PC-9 (cell line): ENCODE data around the gene PAQR6. TPM values are rescaled to one million over a fixed set of nuclear protein-coding genes. Genes with fewer than 3 reads are reported as not detected.

Source experiments
- BruUV-seq: library from RNA; stranded (reverse); fragments of 400-500 nt; replicated peaks from 2 replicates; lab custom pipeline; 2021; lab: Mats Ljungman, UMichigan
- CTCF ChIA-PET: fragments of 300-600 bp; sonication (Branson Sonifier 250); formaldehyde crosslinking; loops from one replicate; lab custom pipeline; 2022; ENCODE audit warnings: antibody characterized with exemption; lab: Charles Lee
- POLR2A ChIA-PET: fragments of 300-600 bp; sonication (Branson Sonifier 250); formaldehyde crosslinking; loops from one replicate; lab custom pipeline; 2022; ENCODE audit warnings: antibody characterized with exemption; ENCODE audit not compliant: unreplicated experiment; lab: Charles Lee
- DNase-seq, 2 experiments: peaks; one replicate each; pipeline versions ENCODE4 v3.0.0 to v3.0.0-alpha.2; 2015 to 2022; ENCODE audit warnings: mixed read lengths in 1 of 2
- H2AFZ ChIP-seq: fragments of 200-600 bp; sonication (generic); 2 replicates; pipeline ENCODE4 v1.8.1; 2017; ENCODE audit warnings: antibody characterized with exemption
- H3F3A ChIP-seq: fragments of 200-600 bp; sonication (generic); 2 replicates; pipeline ENCODE4 v1.8.1; 2017; ENCODE audit warnings: antibody characterized with exemption, mild to moderate bottlenecking, low read depth; ENCODE audit not compliant: insufficient read depth
- H3K27ac ChIP-seq: fragments of 200-600 bp; sonication (generic); 2 replicates; pipeline ENCODE4 v1.6.1; 2016; ENCODE audit warnings: mixed run types
- H3K27me3 ChIP-seq: fragments of 200-600 bp; sonication (generic); 2 replicates; pipeline ENCODE4 v1.6.1; 2016; ENCODE audit warnings: low read depth, mixed run types; ENCODE audit not compliant: insufficient read depth
- H3K36me3 ChIP-seq: fragments of 200-600 bp; sonication (generic); 2 replicates; pipeline ENCODE4 v1.6.1; 2016; ENCODE audit warnings: low read depth, mixed run types
- H3K4me1 ChIP-seq: fragments of 200-600 bp; sonication (generic); replicated peaks from 2 replicates; pipeline ENCODE4 v1.6.1; 2016; ENCODE audit warnings: mixed run types; ENCODE audit not compliant: insufficient read depth
- H3K4me2 ChIP-seq: fragments of 200-600 bp; sonication (generic); 2 replicates; pipeline ENCODE4 v1.6.1; 2017; ENCODE audit warnings: mixed run types
- H3K4me3 ChIP-seq: fragments of 200-600 bp; sonication (generic); 2 replicates; pipeline ENCODE4 v1.6.1; 2016; ENCODE audit warnings: mixed run types
- H3K79me2 ChIP-seq: fragments of 200-600 bp; sonication (generic); 2 replicates; pipeline ENCODE4 v1.6.1; 2017; ENCODE audit warnings: low read depth, mixed run types
- H3K9me2 ChIP-seq: fragments of 200-600 bp; sonication (generic); 2 replicates; pipeline ENCODE4 v1.8.1; 2017; ENCODE audit warnings: mild to moderate bottlenecking; ENCODE audit not compliant: insufficient read depth
- H3K9me3 ChIP-seq: fragments of 200-600 bp; sonication (generic); 2 replicates; pipeline ENCODE4 v1.8.1; 2016; ENCODE audit warnings: low read depth; ENCODE audit not compliant: insufficient read depth
- H4K20me1 ChIP-seq: fragments of 200-600 bp; sonication (generic); 2 replicates; pipeline ENCODE4 v1.8.1; 2017; ENCODE audit not compliant: insufficient read depth
- CTCF ChIP-seq: fragments of 200-600 bp; sonication (generic); conservative IDR thresholded peaks from 2 replicates; pipeline ENCODE4 v1.6.1; 2017; ENCODE audit warnings: mixed run types, antibody characterized with exemption, mild to moderate bottlenecking, moderate library complexity
- EZH2 ChIP-seq: fragments of 200-600 bp; sonication (generic); IDR thresholded peaks from 2 replicates; pipeline ENCODE4 v1.8.0; 2017; ENCODE audit warnings: antibody characterized with exemption, low read depth
- intact Hi-C: fragments of 100-400 bp; cut with micrococcal nuclease; formaldehyde crosslinking; loops from one replicate; pipeline ENCODE4 v1.10.0; 2022; ENCODE audit not compliant: unreplicated experiment
- total RNA-seq: library from RNA; stranded (reverse); gene quantifications from 2 replicates; pipeline ENCODE4 v1.2.3, GENCODE V29; 2021

Gene PAQR6
- total RNA-seq, 1 experiment from 2014 or later, result 12.3 TPM

- H3K27ac ChIP-seq, result no peak overlapping the region
- no peaks in the 10 kb centered on the region for H3K27me3 ChIP-seq
- ChIA-PET CTCF (no interaction called here), POLR2A (no interaction called here)
- TF ChIP-seq EZH2 (no peak), CTCF (no peak)
- no TSS peak for BruUV-seq
- H3K36me3 ChIP-seq, result no peaks in the 10 kb centered on the region
- H3K9me3 ChIP-seq, result no peaks in the 10 kb centered on the region
- H3K4me2 ChIP-seq, result no peak overlapping the region
- DNase-seq, result no peak
- peaks cover 42% of the 10 kb centered on the region for H3K79me2 ChIP-seq
- no peak overlapping the region for H2AFZ ChIP-seq
- H4K20me1 ChIP-seq, result no peaks in the 10 kb centered on the region; the same call in 1 of the 2 replicates
- no peak overlapping the region for H3K4me3 ChIP-seq
- H3K9me2 ChIP-seq, result no peaks in the 10 kb centered on the region
- no peaks in the 10 kb centered on the region; the same call in 1 of the 2 replicates for H3F3A ChIP-seq
- intact Hi-C loops, result no loop called here
- H3K4me1 ChIP-seq, result peaks cover 12% of the 10 kb centered on the region
Measured at GRCh38 chr1:156196445-156196844, 51.4 kb downstream of the PAQR6 start.

- TF ChIP-seq CTCF (no peak), EZH2 (no peak)
- Histone ChIP-seq H3K79me2 (peaks cover 42% of the 10 kb centered on the region), H3K27me3 (no peaks in the 10 kb centered on the region), H4K20me1 (no peaks in the 10 kb centered on the region; the same call in 1 of the 2 replicates), H3K27ac (no peak overlapping the region), H3K9me3 (no peaks in the 10 kb centered on the region), H3K9me2 (no peaks in the 10 kb centered on the region), H2AFZ (no peak overlapping the region), H3K36me3 (no peaks in the 10 kb centered on the region), H3K4me3 (no peak overlapping the region), H3K4me2 (no peak overlapping the region), H3F3A (no peaks in the 10 kb centered on the region; the same call in 1 of the 2 replicates), H3K4me1 (peaks cover 12% of the 10 kb centered on the region)
- CTCF ChIA-PET, result no interaction called here
- no peak for DNase-seq
- POLR2A ChIA-PET, result no interaction called here
- no TSS peak for BruUV-seq
- intact Hi-C loops, result no loop called here
Measured at GRCh38 chr1:156195853-156196252, 52.0 kb downstream of the PAQR6 start.

- H4K20me1 ChIP-seq, result no peaks in the 10 kb centered on the region; the same call in 1 of the 2 replicates
- TSS peak; percentile 59 for BruUV-seq
- H3K79me2 ChIP-seq, result peaks cover 42% of the 10 kb centered on the region
- no peaks in the 10 kb centered on the region for H3K27me3 ChIP-seq
- no peaks in the 10 kb centered on the region for H3K36me3 ChIP-seq
- no peak for DNase-seq
- TF ChIP-seq EZH2, result no peak
- TF ChIP-seq CTCF, result no peak
- ChIA-PET CTCF (no interaction called here), POLR2A (interaction anchor here (0.6 to 1.7 kb wide), 5 partner anchors 19 to 90 kb away, joined by 3 to 17 read pairs (median 4); partner anchors contain the start of gene PMF1)
- no peaks in the 10 kb centered on the region for H3K9me3 ChIP-seq
- H3F3A ChIP-seq, result no peaks in the 10 kb centered on the region; the same call in 1 of the 2 replicates
- H3K9me2 ChIP-seq, result no peaks in the 10 kb centered on the region
- peak overlapping the region; percentile 88 for H2AFZ ChIP-seq
- H3K4me3 ChIP-seq, result peak overlapping the region; percentile 95
- intact Hi-C loops, result no loop called here
- no peak overlapping the region for H3K27ac ChIP-seq
- H3K4me2 ChIP-seq, result peak overlapping the region; percentile 80
- H3K4me1 ChIP-seq, result peaks cover 12% of the 10 kb centered on the region
Measured at GRCh38 chr1:156194300-156194652, 53.6 kb downstream of the PAQR6 start.
